Central memory CD4-positive, alpha-beta T cell (primary cell): Measurements from ENCODE around the gene ACSM6.
A peak's percentile ranks its signal among the peaks of the same experiment; 100 is the strongest.
"Not testable (repeated sequence)": the region's sequence is repeated elsewhere in the genome, so short reads cannot be mapped to it uniquely, and the experiment has no call there.

Experiments used
- DNase-seq: peaks from one replicate; pipeline ENCODE4 v3.0.0; 2022
- total RNA-seq, 3 experiments: gene quantifications; one replicate each; lab custom pipeline; 2026; lab: John Stamatoyannopoulos, UW

The ACSM6 gene, protein sequence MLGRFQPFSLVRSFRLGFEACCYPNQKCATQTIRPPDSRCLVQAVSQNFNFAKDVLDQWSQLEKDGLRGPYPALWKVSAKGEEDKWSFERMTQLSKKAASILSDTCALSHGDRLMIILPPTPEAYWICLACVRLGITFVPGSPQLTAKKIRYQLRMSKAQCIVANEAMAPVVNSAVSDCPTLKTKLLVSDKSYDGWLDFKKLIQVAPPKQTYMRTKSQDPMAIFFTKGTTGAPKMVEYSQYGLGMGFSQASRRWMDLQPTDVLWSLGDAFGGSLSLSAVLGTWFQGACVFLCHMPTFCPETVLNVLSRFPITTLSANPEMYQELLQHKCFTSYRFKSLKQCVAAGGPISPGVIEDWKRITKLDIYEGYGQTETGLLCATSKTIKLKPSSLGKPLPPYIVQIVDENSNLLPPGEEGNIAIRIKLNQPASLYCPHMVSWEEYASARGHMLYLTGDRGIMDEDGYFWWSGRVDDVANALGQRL
- 0 reads per million in 3 experiments for total RNA-seq

DNA sequence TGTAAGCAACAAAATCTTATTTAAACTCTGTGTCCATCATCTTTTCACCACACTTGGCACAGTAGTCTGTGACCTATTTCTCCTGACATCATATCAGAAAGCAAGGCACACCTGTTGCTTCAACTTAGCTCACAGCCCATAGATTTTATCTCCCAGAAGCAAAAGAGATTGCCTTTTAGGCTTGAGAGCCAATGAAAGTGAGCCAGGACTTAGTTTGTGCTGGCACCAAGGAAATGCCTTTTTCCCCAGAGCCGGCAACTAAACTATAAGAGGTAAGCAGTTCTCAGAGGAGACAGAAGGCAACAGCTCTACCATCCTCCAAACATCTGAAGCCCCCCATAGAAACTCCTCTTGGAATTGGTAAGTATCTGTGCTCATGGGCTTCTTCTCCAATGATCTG lies at the start of gene ACSM6:
Gene ACSM6 (plus strand): TSS at position 295 of the 400 bp plus-strand sequence. CDS start 248 bp downstream, outside the sequence.
- DNase-seq: no peak

GRCh38 chr10:95168694-95169093 lies 25.3 kb upstream of the ACSM6 start:
- DNase-seq: no peak

- DNase-seq: no peak
These were observed 24.5 kb upstream of the ACSM6 start for GRCh38 chr10:95169522-95169921.

- DNase-seq: no peak
These were observed 23.2 kb upstream of the ACSM6 start for GRCh38 chr10:95170790-95171189.

GRCh38 chr10:95171336-95171735 lies 22.7 kb upstream of the ACSM6 start:
- DNase-seq: no peak

GRCh38 chr10:95172851-95173250 lies 21.2 kb upstream of the ACSM6 start:
- DNase-seq: no peak

GRCh38 chr10:95176101-95176500 lies 17.9 kb upstream of the ACSM6 start:
- DNase-seq: no peak

- DNase-seq: no peak
These were observed 16.6 kb upstream of the ACSM6 start for GRCh38 chr10:95177429-95177828.

DNA sequence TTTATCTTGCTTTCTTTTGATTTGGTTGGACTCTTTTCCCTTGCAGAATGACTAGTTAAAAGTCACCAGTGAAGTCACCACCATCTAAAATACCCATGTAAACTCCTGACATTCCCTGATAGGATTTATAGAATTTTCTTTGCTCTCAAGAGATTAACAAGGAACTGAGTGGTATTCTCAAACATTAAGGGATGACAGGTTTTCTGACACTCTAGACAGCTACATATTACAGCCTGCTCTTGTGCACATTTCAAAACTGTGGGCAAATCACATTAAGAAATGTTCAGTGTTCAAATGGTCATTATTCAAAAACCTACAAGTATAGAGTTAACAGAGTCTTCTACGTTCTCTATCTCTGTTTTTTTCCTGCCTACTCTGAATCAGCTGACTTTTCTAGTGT lies 15.8 kb upstream of the ACSM6 start:
- no peak for DNase-seq

GRCh38 chr10:95178797-95179196 lies 15.2 kb upstream of the ACSM6 start:
- no peak for DNase-seq

DNA sequence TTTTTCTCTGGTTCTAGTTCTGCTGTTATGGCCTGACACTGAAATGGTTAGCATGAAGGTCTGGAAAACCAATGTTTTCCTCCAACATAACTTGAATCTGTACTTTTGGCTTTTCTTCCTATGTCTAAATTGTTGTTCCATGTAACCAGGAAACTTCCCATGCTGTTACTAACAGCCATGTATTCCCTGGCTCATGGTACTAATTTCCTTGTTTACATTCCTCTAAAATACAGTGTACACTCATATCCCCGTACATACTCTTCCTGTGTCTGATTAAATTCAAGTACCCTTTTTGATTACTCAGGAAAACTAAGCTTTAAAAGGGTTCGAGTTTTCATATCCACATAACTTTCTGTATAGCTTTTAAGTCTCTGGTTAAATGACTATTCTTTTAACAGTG lies 12.3 kb upstream of the ACSM6 start:
- no peak for DNase-seq

GRCh38 chr10:95183271-95184230 lies 10.5 kb upstream of the ACSM6 start:
- peak; percentile 24 for DNase-seq

DNA sequence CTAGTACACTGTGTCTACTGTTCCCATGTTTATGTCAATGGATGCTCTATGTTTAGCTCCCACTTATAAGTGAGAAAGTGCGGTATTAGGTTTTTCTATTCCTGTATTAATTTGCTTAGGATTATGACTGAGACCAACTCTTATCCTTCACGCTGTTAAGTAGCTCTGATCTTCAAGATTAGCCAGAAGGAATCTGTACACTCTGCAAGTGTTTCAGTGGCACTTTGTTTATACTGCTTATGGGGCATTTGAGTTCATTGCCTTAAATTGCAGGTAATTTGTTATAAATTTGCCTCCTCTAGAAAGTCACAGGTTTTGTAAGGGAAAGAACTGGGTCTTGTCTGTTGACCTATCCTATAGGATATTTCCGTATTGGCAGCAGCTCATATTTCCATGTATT lies 6.4 kb upstream of the ACSM6 start:
- DNase-seq: no peak

- DNase-seq: no peak
These were observed 5.4 kb upstream of the ACSM6 start for GRCh38 chr10:95188593-95188992.

GRCh38 chr10:95196046-95196445 lies 2.0 kb downstream of the ACSM6 start:
- no peak for DNase-seq

GRCh38 chr10:95201736-95202135 lies 7.7 kb downstream of the ACSM6 start:
- DNase-seq: no peak

- not testable (repeated sequence) for DNase-seq
These were observed 8.8 kb downstream of the ACSM6 start for GRCh38 chr10:95202865-95203264.

- no peak for DNase-seq
These were observed 14.8 kb downstream of the ACSM6 start for GRCh38 chr10:95208702-95209391.

GRCh38 chr10:95209509-95210127 lies 15.6 kb downstream of the ACSM6 start:
- DNase-seq: no peak

- DNase-seq: no peak
These were observed 17.7 kb downstream of the ACSM6 start for GRCh38 chr10:95211606-95212279.

- no peak for DNase-seq
These were observed 20.3 kb downstream of the ACSM6 start for GRCh38 chr10:95214369-95214768.

DNA sequence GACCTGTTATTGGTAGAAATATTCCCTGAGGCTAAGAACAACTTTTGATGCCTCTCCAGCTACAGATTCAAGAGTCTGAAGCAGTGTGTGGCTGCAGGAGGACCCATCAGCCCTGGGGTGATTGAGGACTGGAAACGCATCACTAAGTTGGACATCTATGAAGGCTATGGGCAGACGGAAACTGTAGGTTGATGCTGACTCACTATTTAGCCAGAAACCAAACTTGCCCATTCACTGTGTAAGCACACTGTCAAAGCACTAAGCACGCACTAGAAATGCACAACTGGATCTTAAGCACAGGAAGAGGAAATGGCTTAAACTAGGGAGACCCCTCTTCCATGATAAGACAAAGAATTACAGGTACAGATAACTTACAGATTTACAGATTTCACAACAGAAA lies 20.8 kb downstream of the ACSM6 start:
- no peak for DNase-seq
